ENCODE results near the gene WDR93. TPM values are rescaled to one million over a fixed set of nuclear protein-coding genes. Genes with fewer than 3 reads are reported as not detected.

The WDR93 gene
- total and polyA plus RNA-seq, 10 donors = 0.09 to 0.11 TPM; not detected in 8

GRCh38 chr15:89749951-89750559 is 59.4 kb downstream of the WDR93 start:
- TF ChIP-seq CTCF (IDR thresholded peaks at IDR 0.05 in 8 of 11, conservative IDR thresholded peaks at IDR 0.05 in 3 of 11) (no peak), POLR2A (IDR thresholded peaks at IDR 0.05) (no peak), POLR2AphosphoS5 (IDR thresholded peaks at IDR 0.05) (no peak)
- WGBS, 5 donors = 1 to 7% (median 4%) methylated on average over 25 to 41 of the region's 41 CpGs
- Histone ChIP-seq H3K27me3 (replicated peaks in 1 of 7) (peaks cover 0 to 43% (median 7%) of the 10 kb centered on the region in 7 donors), H3K27ac (peak overlapping the region in 4 of 8 donors; percentile 54 to 77 (median 68)), H3K4me3 (peak overlapping the region; percentile 56 to 91 (median 73)), H3K4me1 (peaks cover 3 to 23% (median 16%) of the 10 kb centered on the region in 6 donors), H3K36me3 (no peaks in the 10 kb centered on the region), H3K9me3 (no peaks in the 10 kb centered on the region)
- intact Hi-C loops (cut with DNase I; ENCODE audit: low total_unique reads) = no loop called here
- no peak for DNase-seq

- DNase-seq = peak; percentile 98
- peaks cover 0 to 35% (median 7%) of the 10 kb centered on the region in 7 donors for H3K27me3 ChIP-seq (replicated peaks in 1 of 7)
Observed at GRCh38 chr15:89750560-89751542, 60.2 kb downstream of the WDR93 start, which contains the start of gene MESP1. TSS of gene MESP1 (minus strand) at chr15:89751249. CDS start at chr15:89751231, 18 bp downstream.

GRCh38 chr15:89751748-89752147 is 61.1 kb downstream of the WDR93 start:
- Histone ChIP-seq H3K4me3 (peak overlapping the region in 4 of 8 donors; percentile 56 to 91 (median 78)), H3K9me3 (no peaks in the 10 kb centered on the region), H3K27me3 (replicated peaks in 1 of 7) (peaks cover 0 to 32% (median 7%) of the 10 kb centered on the region in 7 donors), H3K36me3 (no peaks in the 10 kb centered on the region), H3K4me1 (peaks cover 3 to 23% (median 16%) of the 10 kb centered on the region in 6 donors), H3K27ac (no peak overlapping the region)
- DNase-seq = no peak
- WGBS, 5 donors = 89 to 97% (median 95%) methylated on average over 5 of the region's 5 CpGs
- intact Hi-C loops (cut with DNase I; ENCODE audit: low total_unique reads) = no loop called here
- no peak for TF ChIP-seq POLR2A (IDR thresholded peaks at IDR 0.05)
- no peak for TF ChIP-seq POLR2AphosphoS5 (IDR thresholded peaks at IDR 0.05)
- TF ChIP-seq CTCF (IDR thresholded peaks at IDR 0.05 in 8 of 11, conservative IDR thresholded peaks at IDR 0.05 in 3 of 11) = no peak

More at GRCh38 chr15:89750560-89751542, 60.2 kb downstream of the WDR93 start, which contains the start of gene MESP1:
- intact Hi-C loops (cut with DNase I; ENCODE audit: low total_unique reads) = no loop called here
- Histone ChIP-seq H3K9me3 (no peaks in the 10 kb centered on the region), H3K4me1 (peaks cover 3 to 23% (median 16%) of the 10 kb centered on the region in 6 donors), H3K36me3 (no peaks in the 10 kb centered on the region), H3K4me3 (peak within 1 kb of the TSS; percentile 56 to 91 (median 73)), H3K27ac (peak within 1 kb of the TSS in 6 of 8 donors; percentile 7 to 77 (median 56))
- TF ChIP-seq POLR2AphosphoS5 (IDR thresholded peaks at IDR 0.05) = peak; percentile 71 to 81 (median 79)
- TF ChIP-seq CTCF (IDR thresholded peaks at IDR 0.05 in 8 of 11, conservative IDR thresholded peaks at IDR 0.05 in 3 of 11) = peak; percentile 52 to 91 (median 79)
- no peak for TF ChIP-seq POLR2A (IDR thresholded peaks at IDR 0.05)
- 3 to 8% (median 4%) methylated on average over 39 to 114 of the region's 114 CpGs for WGBS, 5 donors

All from spleen (tissue), 11 donors.